NCI-H524 (cell line): ENCODE results near the gene RANBP9.

Source experiments
- DNase-seq, 2 experiments: peaks; one replicate each; lab custom pipeline; 2025; lab: John Stamatoyannopoulos, UW

The RANBP9 gene

GRCh38 chr6:13711733-13712598 is at the start of gene RANBP9:
TSS of gene RANBP9 (minus strand) at chr6:13711835. CDS start at chr6:13711505, 330 bp downstream.
- peak; percentile 86 to 87 for DNase-seq

GRCh38 chr6:13760307-13761304 is 49.0 kb upstream of the RANBP9 start:
- DNase-seq, result no peak

GRCh38 chr6:13759025-13759424 is 47.4 kb upstream of the RANBP9 start:
- DNase-seq, result no peak

- DNase-seq, result no peak
Measured at GRCh38 chr6:13754644-13755043, 43.0 kb upstream of the RANBP9 start.

GRCh38 chr6:13743736-13744127 is 32.1 kb upstream of the RANBP9 start:
- no peak for DNase-seq

- DNase-seq, result no peak
Measured at GRCh38 chr6:13742961-13743735, 31.5 kb upstream of the RANBP9 start.

- DNase-seq, result no peak
Measured at GRCh38 chr6:13741365-13741764, 29.7 kb upstream of the RANBP9 start.

- no peak for DNase-seq
Measured at GRCh38 chr6:13735031-13735430, 23.4 kb upstream of the RANBP9 start.

GRCh38 chr6:13733178-13733887 is 21.7 kb upstream of the RANBP9 start:
- no peak for DNase-seq

GRCh38 chr6:13730704-13731103 is 19.1 kb upstream of the RANBP9 start:
- no peak for DNase-seq

GRCh38 chr6:13729891-13730290 is 18.3 kb upstream of the RANBP9 start:
- no peak for DNase-seq

GRCh38 chr6:13725570-13725969 is 13.9 kb upstream of the RANBP9 start:
- DNase-seq, result no peak

- DNase-seq, result no peak
Measured at GRCh38 chr6:13725052-13725451, 13.4 kb upstream of the RANBP9 start.

GRCh38 chr6:13724182-13724581 is 12.5 kb upstream of the RANBP9 start:
- no peak for DNase-seq

GRCh38 chr6:13722880-13723279 is 11.2 kb upstream of the RANBP9 start:
- peak in 1 of 2 experiments; percentile 47 for DNase-seq

- DNase-seq, result no peak
Measured at GRCh38 chr6:13718123-13718458, 6.5 kb upstream of the RANBP9 start.

- no peak for DNase-seq
Measured at GRCh38 chr6:13716955-13717295, 5.3 kb upstream of the RANBP9 start.

- DNase-seq, result no peak
Measured at GRCh38 chr6:13716225-13716954, 4.8 kb upstream of the RANBP9 start.

GRCh38 chr6:13715444-13715883 is 3.8 kb upstream of the RANBP9 start:
- DNase-seq, result no peak

- DNase-seq, result no peak
Measured at GRCh38 chr6:13712599-13712898, 914 bp upstream of the RANBP9 start.

GRCh38 chr6:13711324-13711732 is 307 bp downstream of the RANBP9 start:
- DNase-seq, result no peak
